Cardiac fibroblast (primary cell): ENCODE data around the gene VWA3A.
A peak's percentile ranks its signal among the peaks of the same experiment; 100 is the strongest.

Source experiments
- DNase-seq, 2 donors: peaks; one replicate each; pipeline versions ENCODE4 v3.0.0 to v3.0.0-alpha.2; 2010; ENCODE audit warnings: low read depth in 2 of 2
- H3K4me3 ChIP-seq, 2 donors: replicated peaks in 1 of 2; 1 replicate in 1 of 2; 2 replicates in 1 of 2; pipeline ENCODE4 v1.5.1; 2011; ENCODE audit warnings: low read depth in 2 of 2, low read length in 2 of 2, mild to moderate bottlenecking in 2 of 2, moderate library complexity in 1 of 2
- CTCF ChIP-seq: IDR thresholded peaks from one replicate; pipeline ENCODE4 v1.5.1; 2011; ENCODE audit warnings: low read depth, mild to moderate bottlenecking, low read length, inconsistent platforms

Gene VWA3A

GRCh38 chr16:22055881-22056280, 36.5 kb upstream of the VWA3A start:
- DNase-seq = peak in 1 of 2 donors; percentile 8
- H3K4me3 ChIP-seq = no peak overlapping the region
- no peak for TF ChIP-seq CTCF

GRCh38 chr16:22063888-22064467, 28.4 kb upstream of the VWA3A start:
- no peak overlapping the region for H3K4me3 ChIP-seq
- no peak for TF ChIP-seq CTCF
- no peak for DNase-seq

GRCh38 chr16:22065252-22065651, 27.1 kb upstream of the VWA3A start:
- no peak overlapping the region for H3K4me3 ChIP-seq

DNA sequence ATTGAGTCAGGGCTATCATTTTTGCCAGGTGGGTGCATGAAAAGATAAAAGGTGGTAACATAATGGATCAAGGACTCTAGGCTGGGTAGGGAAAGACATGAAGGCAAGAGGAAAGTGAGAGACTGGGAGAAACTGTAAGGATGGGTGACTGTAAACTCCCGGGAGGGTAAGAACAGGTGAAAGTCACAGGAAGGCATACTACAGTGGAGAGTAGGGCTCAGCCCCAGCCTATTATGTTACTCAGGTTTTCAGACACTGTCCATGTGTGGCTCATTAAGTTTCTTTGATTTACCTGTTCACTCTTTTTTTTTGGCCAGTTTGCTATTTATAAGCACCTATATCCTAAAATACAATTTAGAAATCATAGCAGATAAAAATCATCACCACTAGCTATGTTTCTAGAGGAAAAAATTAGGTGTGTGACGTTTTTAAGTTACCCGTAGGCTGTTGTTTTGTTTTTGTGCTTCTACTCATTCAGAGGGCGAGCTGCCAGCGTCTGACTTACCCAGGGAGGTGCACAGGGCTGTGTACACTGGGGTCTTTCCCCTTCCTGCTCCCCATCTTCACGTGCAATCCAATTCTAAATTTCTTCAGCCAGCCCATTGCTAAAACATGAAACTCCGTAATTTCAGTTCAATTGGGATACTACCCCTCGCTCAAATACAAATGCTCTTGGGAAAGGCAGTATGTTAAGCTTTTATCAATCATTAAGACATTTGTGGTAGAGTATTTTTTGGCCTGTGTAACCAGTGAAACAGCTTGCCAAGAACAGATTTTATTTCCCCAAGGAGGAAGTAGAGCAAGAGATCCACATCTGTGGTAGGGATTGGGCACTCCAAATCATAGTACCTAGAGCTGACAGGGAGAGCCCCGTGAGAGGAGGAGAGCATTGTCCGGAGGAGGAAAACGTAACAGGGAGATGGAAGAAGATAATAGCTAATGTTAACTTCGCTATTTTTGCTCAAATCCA, 21.7 kb upstream of the VWA3A start:
- H3K4me3 ChIP-seq = peak overlapping the region; percentile 3 to 11
- TF ChIP-seq CTCF = no peak
- DNase-seq = peak; percentile 58 to 73

More at GRCh38 chr16:22065252-22065651, 27.1 kb upstream of the VWA3A start:
- TF ChIP-seq CTCF = no peak
- DNase-seq = no peak

- peak; percentile 16 to 43 for DNase-seq
- TF ChIP-seq CTCF = no peak
- H3K4me3 ChIP-seq = peak overlapping the region in 1 of 2 donors; percentile 3
Observed at GRCh38 chr16:22071331-22071910, 20.9 kb upstream of the VWA3A start.

- no peak overlapping the region for H3K4me3 ChIP-seq
- no peak for TF ChIP-seq CTCF
- DNase-seq = peak; percentile 12 to 43
Observed at GRCh38 chr16:22073350-22073749, 19.0 kb upstream of the VWA3A start.
